ENCODE measurements around the gene IPMK. TPM values are rescaled to one million over a fixed set of nuclear protein-coding genes. Genes with fewer than 3 reads are reported as not detected.

The IPMK gene
- total and polyA plus RNA-seq, 9 of the 15 experiments (the other 6 are each of a cell fraction or from before 2014, with no cell fraction given) = 0.98 to 4.4 (median 2.7) TPM

- peaks cover 4% of the 10 kb centered on the region for H3K9me1 ChIP-seq (ENCODE audit: control insufficient read depth, insufficient read depth, low read length)
- POLR2A ChIA-PET = no interaction called here
- no peaks in the 10 kb centered on the region for H3K27me3 ChIP-seq (ENCODE audit: control insufficient read depth in 2 of 2, insufficient read depth in 2 of 2, low read length in 2 of 2)
- H3K4me1 ChIP-seq (replicated peaks in 1 of 2; ENCODE audit: control insufficient read depth in 2 of 2, insufficient read depth in 2 of 2, low read length in 2 of 2) = peaks cover 0 to 13% of the 10 kb centered on the region in 2 experiments; a peak in 2 of 5 replicates
- in situ Hi-C loops (cut with MboI) = loop anchor here (25.0 kb wide), 1 partner anchor 838 kb away; no protein-coding TSS in a partner anchor
- H3K27ac ChIP-seq (ENCODE audit: extremely low read depth, low read depth, low read length) = no peak overlapping the region
- ATAC-seq (no peak), DNase-seq (ENCODE audit: extremely low read depth in 1 of 4, low spot score in 3 of 4) (no peak), FAIRE-seq (no peak)
- CTCF ChIA-PET (ENCODE audit: low intra/inter-chr PET ratio) = no interaction called here
- H3K4me2 ChIP-seq (ENCODE audit: insufficient read depth, low read length) = no peak overlapping the region
- no peak overlapping the region for H3K4me3 ChIP-seq
- H3K79me2 ChIP-seq (ENCODE audit: control insufficient read depth, insufficient read depth, low read length) = no peaks in the 10 kb centered on the region
- H2AFZ ChIP-seq (ENCODE audit: low read depth, low read length) = no peak overlapping the region
- intact Hi-C loops (cut with micrococcal nuclease) = loop anchor here (5.0 to 10.0 kb wide), 3 partner anchors 92 to 1447 kb away; partner anchors contain the start of genes CISD1 and IPMK
- H3K9me3 ChIP-seq (replicated peaks; ENCODE audit: control insufficient read depth, insufficient read depth, low read depth, low read length) = no peaks in the 10 kb centered on the region
- 3% methylated on average over 5 of the region's 5 CpGs for WGBS (ENCODE audit: insufficient coverage, low coverage, missing lambda C conversion rate)
- no peak overlapping the region for H3K9ac ChIP-seq (ENCODE audit: insufficient read depth in 1 of 2, low read depth in 2 of 2, low read length in 2 of 2)
- no peaks in the 10 kb centered on the region for H3K36me3 ChIP-seq (ENCODE audit: control insufficient read depth, insufficient read depth, low read length)
- H4K20me1 ChIP-seq (replicated peaks; ENCODE audit: control insufficient read depth, insufficient read depth, low read length) = no peaks in the 10 kb centered on the region
- no TSS peak for BruUV-seq (replicated peaks)
- TF ChIP-seq EHMT2 (IDR thresholded peaks at IDR 0.05) (no peak), MTA1 (IDR thresholded peaks at IDR 0.05; ENCODE audit: borderline replicate concordance) (no peak), ZFX (CRISPR knock-in tag; IDR thresholded peaks at IDR 0.05) (no peak), MLLT1 (IDR thresholded peaks at IDR 0.05) (no peak), NKRF (IDR thresholded peaks at IDR 0.05; ENCODE audit: borderline replicate concordance) (no peak), U2AF1 (optimal IDR thresholded peaks at IDR 0.05; ENCODE audit: low read depth, low read length) (no peak), ZNF707 (CRISPR knock-in tag; conservative IDR thresholded peaks at IDR 0.05) (no peak), BRD4 (IDR thresholded peaks at IDR 0.05) (no peak), CHAMP1 (IDR thresholded peaks at IDR 0.05) (no peak), E2F3 (CRISPR knock-in tag; IDR thresholded peaks at IDR 0.05) (no peak), ELK1 (CRISPR knock-in tag; IDR thresholded peaks at IDR 0.05) (no peak)
These were observed 92.9 kb downstream of the IPMK start for GRCh38 chr10:58174831-58175230.
